MCF 10A (cell line): ENCODE measurements around the gene PCYOX1L. TPM values are rescaled to one million over a fixed set of nuclear protein-coding genes. Genes with fewer than 3 reads are reported as not detected.
A peak's percentile ranks its signal among the peaks of the same experiment; 100 is the strongest.

Experiments
- BruUV-seq: library from RNA; stranded (reverse); fragments of 400-500 nt; replicated peaks from 2 replicates; lab custom pipeline; 2021; lab: Mats Ljungman, UMichigan
- CTCF ChIA-PET: fragments of 300-600 bp; sonication (Branson Sonifier 250); formaldehyde crosslinking; extraction: SDS; loops from one replicate; lab custom pipeline; 2021; ENCODE audit warnings: antibody characterized with exemption, inconsistent platforms; lab: Yijun Ruan, JAX
- POLR2A ChIA-PET: fragments of 300-600, 350-650 bp; sonication (Branson Sonifier 250); formaldehyde crosslinking; extraction: SDS; loops from one replicate; lab custom pipeline; 2020; ENCODE audit warnings: antibody characterized with exemption, inconsistent platforms; lab: Yijun Ruan, JAX
- DNase-seq: peaks from one replicate; pipeline ENCODE4 v3.0.0-alpha.2; 2018; ENCODE audit not compliant: unreplicated experiment
- H3K27ac Mint-ChIP-seq: one replicate; pipeline ENCODE4 v1.8.0; 2022; ENCODE audit warnings: mild to moderate bottlenecking, low read depth, mixed read lengths; ENCODE audit not compliant: unreplicated experiment
- H3K27me3 Mint-ChIP-seq: one replicate; pipeline ENCODE4 v1.8.0; 2022; ENCODE audit warnings: mixed read lengths; ENCODE audit not compliant: insufficient read depth, unreplicated experiment
- H3K36me3 Mint-ChIP-seq: one replicate; pipeline ENCODE4 v1.8.0; 2022; ENCODE audit warnings: mild to moderate bottlenecking, moderate library complexity, mixed read lengths; ENCODE audit not compliant: insufficient read depth, unreplicated experiment
- H3K4me1 Mint-ChIP-seq: one replicate; pipeline ENCODE4 v1.8.0; 2022; ENCODE audit warnings: mixed read lengths; ENCODE audit not compliant: insufficient read depth, unreplicated experiment
- H3K4me3 Mint-ChIP-seq: one replicate; pipeline ENCODE4 v1.8.0; 2022; ENCODE audit warnings: mild to moderate bottlenecking, moderate library complexity, mixed read lengths; ENCODE audit not compliant: unreplicated experiment
- H3K9me3 Mint-ChIP-seq: one replicate; pipeline ENCODE4 v1.8.0; 2022; ENCODE audit warnings: mixed read lengths; ENCODE audit not compliant: unreplicated experiment
- intact Hi-C: fragments of 100-400 bp; cut with micrococcal nuclease; formaldehyde crosslinking; loops from 2 replicates; pipeline ENCODE4 v1.14.1; 2022
- total RNA-seq: library from RNA; stranded (reverse); gene quantifications from 2 replicates; pipeline ENCODE4 v1.2.3, GENCODE V29; 2022
- TF ChIP-seq, protein P1 (sequence below): fragments of 200-600 bp; IDR thresholded peaks from one replicate; pipeline ENCODE4 v1.8.0; 2022; ENCODE audit warnings: antibody characterized with exemption, mild to moderate bottlenecking; ENCODE audit not compliant: unreplicated experiment

Gene PCYOX1L
- total RNA-seq, 1 experiment from 2014 or later, result 7.7 TPM

DNA sequence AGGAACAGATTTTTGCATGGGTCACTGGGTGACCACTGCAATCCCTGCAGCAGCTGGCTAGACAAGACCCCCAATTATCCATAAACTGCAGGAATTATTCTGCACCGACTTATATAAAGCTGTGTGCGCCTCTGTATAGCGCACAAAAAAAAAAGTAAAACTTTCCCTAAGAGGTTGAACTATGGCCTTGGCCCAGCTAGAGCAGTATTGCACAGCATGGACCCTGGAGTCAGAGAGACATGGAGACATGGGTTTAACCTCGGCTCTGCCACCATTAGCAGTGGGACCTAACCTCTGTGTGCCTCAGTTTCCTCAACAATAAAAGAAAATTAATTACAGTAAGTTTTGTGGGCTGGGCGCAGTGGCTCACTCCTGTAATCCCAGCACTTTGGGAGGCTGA is 29.7 kb upstream of the PCYOX1L start:
- ChIA-PET POLR2A (interaction anchor here (6.2 kb wide), 1 partner anchor 16 kb away, joined by 213 read pairs; the partner anchor contains the start of gene GRPEL2), CTCF (interaction anchor here (0.5 to 27.3 kb wide), 2 partner anchors 29 to 871 kb away, joined by 3 to 1231 read pairs; partner anchors contain the start of genes GRPEL2, IL17B and PCYOX1L)
- Mint-ChIP-seq H3K36me3 (peaks cover 6% of the 10 kb centered on the region), H3K4me1 (peaks cover 22% of the 10 kb centered on the region), H3K9me3 (no peaks in the 10 kb centered on the region), H3K4me3 (no peak overlapping the region), H3K27me3 (no peaks in the 10 kb centered on the region), H3K27ac (no peak overlapping the region)
- no peak for DNase-seq
- TF ChIP-seq, protein P1, sequence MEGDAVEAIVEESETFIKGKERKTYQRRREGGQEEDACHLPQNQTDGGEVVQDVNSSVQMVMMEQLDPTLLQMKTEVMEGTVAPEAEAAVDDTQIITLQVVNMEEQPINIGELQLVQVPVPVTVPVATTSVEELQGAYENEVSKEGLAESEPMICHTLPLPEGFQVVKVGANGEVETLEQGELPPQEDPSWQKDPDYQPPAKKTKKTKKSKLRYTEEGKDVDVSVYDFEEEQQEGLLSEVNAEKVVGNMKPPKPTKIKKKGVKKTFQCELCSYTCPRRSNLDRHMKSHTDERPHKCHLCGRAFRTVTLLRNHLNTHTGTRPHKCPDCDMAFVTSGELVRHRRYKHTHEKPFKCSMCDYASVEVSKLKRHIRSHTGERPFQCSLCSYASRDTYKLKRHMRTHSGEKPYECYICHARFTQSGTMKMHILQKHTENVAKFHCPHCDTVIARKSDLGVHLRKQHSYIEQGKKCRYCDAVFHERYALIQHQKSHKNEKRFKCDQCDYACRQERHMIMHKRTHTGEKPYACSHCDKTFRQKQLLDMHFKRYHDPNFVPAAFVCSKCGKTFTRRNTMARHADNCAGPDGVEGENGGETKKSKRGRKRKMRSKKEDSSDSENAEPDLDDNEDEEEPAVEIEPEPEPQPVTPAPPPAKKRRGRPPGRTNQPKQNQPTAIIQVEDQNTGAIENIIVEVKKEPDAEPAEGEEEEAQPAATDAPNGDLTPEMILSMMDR, result no peak
- intact Hi-C loops, result no loop called here
- no TSS peak for BruUV-seq

DNA sequence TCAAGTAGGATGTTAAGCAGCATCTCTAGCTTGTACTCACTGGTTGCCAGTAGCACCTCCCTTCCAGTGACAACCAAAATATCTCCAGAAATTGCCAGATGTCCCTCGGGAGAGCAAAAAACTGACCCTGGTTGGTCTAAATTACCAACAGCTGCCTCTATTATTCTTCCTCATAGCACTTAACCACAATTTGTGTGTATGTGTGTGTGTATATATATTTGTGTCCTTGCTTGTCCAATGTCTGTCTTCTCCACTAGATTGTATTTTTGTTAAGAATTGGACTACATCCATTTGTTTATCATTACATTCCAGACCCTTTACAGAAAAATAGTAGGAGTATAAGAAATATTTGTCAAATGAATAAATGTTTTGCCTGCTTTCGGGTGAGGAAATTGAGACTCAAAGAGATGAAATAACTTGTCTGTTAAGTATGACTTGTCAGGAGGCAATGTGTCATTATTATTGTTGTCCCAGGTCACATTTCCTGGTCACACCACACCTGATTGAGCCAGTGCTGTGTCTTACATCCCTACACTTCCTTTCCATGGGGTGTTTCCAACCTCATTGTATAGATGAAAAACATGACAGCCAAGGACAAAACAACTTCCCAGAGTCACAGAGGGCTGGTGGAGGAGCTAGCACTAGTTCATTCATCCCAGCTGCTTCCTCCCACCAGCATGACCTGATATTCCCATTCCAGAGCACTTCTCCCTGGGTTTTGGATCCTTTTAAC is 24.0 kb upstream of the PCYOX1L start:
- Mint-ChIP-seq H3K4me3 (no peak overlapping the region), H3K9me3 (no peaks in the 10 kb centered on the region), H3K36me3 (no peaks in the 10 kb centered on the region), H3K27me3 (no peaks in the 10 kb centered on the region), H3K4me1 (no peaks in the 10 kb centered on the region), H3K27ac (peak overlapping the region; percentile 4)
- ChIA-PET POLR2A (interaction anchor here (0.5 to 4.9 kb wide), 4 partner anchors 9 to 90 kb away, joined by 3 to 42 read pairs (median 3); partner anchors contain the start of gene GRPEL2), CTCF (interaction anchor here (0.6 to 46.8 kb wide), 6 partner anchors 11 to 257 kb away, joined by 3 to 1231 read pairs (median 6); partner anchors contain the start of gene GRPEL2)
- BruUV-seq, result no TSS peak
- intact Hi-C loops, result no loop called here
- TF ChIP-seq, protein P1, result no peak
- no peak for DNase-seq

DNA sequence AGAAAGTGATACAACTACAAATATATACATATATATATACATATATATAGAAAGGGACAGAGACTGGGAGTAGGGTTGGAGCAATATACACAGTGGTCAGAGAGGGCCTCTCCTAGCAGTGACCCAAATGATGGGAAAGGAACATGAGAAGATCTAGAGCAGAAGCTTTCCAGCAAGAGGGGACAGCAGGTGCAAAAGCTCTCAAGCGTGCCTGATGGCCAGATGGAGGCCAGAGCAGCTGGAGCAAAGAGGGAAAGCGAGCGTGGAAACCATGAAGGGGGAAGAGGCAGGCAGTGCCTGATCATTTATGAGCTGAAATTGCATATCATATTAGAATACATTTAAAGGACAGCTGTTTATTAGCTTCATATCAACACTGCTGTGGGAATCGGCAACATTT is 20.1 kb upstream of the PCYOX1L start:
- Mint-ChIP-seq H3K9me3 (no peaks in the 10 kb centered on the region), H3K36me3 (no peaks in the 10 kb centered on the region), H3K27ac (no peak overlapping the region), H3K4me3 (no peak overlapping the region), H3K4me1 (no peaks in the 10 kb centered on the region), H3K27me3 (no peaks in the 10 kb centered on the region)
- TF ChIP-seq, protein P1, result no peak
- intact Hi-C loops, result no loop called here
- DNase-seq, result no peak
- ChIA-PET POLR2A (interaction anchor here (3.4 kb wide), 1 partner anchor 13 kb away, joined by 21 read pairs; no protein-coding TSS in a partner anchor), CTCF (interaction anchor here (0.6 to 46.8 kb wide), 5 partner anchors 21 to 205 kb away, joined by 3 to 1231 read pairs (median 4); no protein-coding TSS in a partner anchor)
- no TSS peak for BruUV-seq

DNA sequence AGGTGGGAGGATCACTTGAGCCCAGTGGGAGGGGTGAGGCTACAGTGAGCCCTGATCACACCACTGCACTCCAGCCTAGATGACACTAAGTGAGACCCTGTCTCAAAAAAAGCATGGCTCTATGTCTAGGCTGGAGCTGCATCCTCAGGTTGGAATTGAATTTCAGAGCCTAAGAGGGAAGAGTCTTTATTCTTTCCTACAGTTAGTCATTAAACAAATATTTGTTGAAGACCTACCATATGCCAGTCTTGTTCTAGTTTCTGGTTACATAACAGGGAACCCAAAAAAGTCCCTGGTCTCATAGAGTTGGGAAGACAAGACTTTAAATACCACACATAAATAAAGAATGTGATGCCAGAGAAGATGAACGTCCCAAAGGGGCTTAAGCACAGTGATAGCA is 19.5 kb upstream of the PCYOX1L start:
- no peak overlapping the region for H3K27ac Mint-ChIP-seq
- intact Hi-C loops, result no loop called here
- H3K4me3 Mint-ChIP-seq, result no peak overlapping the region
- BruUV-seq, result no TSS peak
- TF ChIP-seq, protein P1, result no peak
- no peak for DNase-seq
- CTCF ChIA-PET, result interaction anchor here (0.7 to 46.8 kb wide), 4 partner anchors 21 to 96 kb away, joined by 3 to 1231 read pairs (median 4); no protein-coding TSS in a partner anchor
- no peaks in the 10 kb centered on the region for H3K27me3 Mint-ChIP-seq
- no peaks in the 10 kb centered on the region for H3K36me3 Mint-ChIP-seq
- POLR2A ChIA-PET, result interaction anchor here (1.5 to 3.4 kb wide), 2 partner anchors 14 to 17 kb away, joined by 7 to 21 read pairs; no protein-coding TSS in a partner anchor
- H3K4me1 Mint-ChIP-seq, result no peaks in the 10 kb centered on the region
- no peaks in the 10 kb centered on the region for H3K9me3 Mint-ChIP-seq
